ENCODE data around the gene TMEM219.
"Not testable (repeated sequence)": the region's sequence is repeated elsewhere in the genome, so short reads cannot be mapped to it uniquely, and the experiment has no call there.

TMEM219 gene

GRCh38 chr16:30016555-30017276, 54.8 kb downstream of the TMEM219 start:
- DNase-seq: no peak

- no peak for DNase-seq
Measured at GRCh38 chr16:30017277-30017656, 55.4 kb downstream of the TMEM219 start.

- DNase-seq: not testable (repeated sequence)
Measured at GRCh38 chr16:30017937-30018336, 56.1 kb downstream of the TMEM219 start.

GRCh38 chr16:30018731-30019158, 56.9 kb downstream of the TMEM219 start:
- no peak for DNase-seq

All from NCI-H2081 (cell line).